GM19452 (cell line): ENCODE measurements around the gene GEMIN7.
A peak's percentile ranks its signal among the peaks of the same experiment; 100 is the strongest.

Experiments used
- ATAC-seq: cut with Tn5 transposase; IDR thresholded peaks from one replicate; pipeline ENCODE4 v1.9.1; 2021; ENCODE audit not compliant: unreplicated experiment

Gene GEMIN7

GRCh38 chr19:45059258-45059965 is 19.6 kb upstream of the GEMIN7 start:
- peak; percentile 63 for ATAC-seq

GRCh38 chr19:45061965-45062364 is 17.1 kb upstream of the GEMIN7 start:
- ATAC-seq = no peak

DNA sequence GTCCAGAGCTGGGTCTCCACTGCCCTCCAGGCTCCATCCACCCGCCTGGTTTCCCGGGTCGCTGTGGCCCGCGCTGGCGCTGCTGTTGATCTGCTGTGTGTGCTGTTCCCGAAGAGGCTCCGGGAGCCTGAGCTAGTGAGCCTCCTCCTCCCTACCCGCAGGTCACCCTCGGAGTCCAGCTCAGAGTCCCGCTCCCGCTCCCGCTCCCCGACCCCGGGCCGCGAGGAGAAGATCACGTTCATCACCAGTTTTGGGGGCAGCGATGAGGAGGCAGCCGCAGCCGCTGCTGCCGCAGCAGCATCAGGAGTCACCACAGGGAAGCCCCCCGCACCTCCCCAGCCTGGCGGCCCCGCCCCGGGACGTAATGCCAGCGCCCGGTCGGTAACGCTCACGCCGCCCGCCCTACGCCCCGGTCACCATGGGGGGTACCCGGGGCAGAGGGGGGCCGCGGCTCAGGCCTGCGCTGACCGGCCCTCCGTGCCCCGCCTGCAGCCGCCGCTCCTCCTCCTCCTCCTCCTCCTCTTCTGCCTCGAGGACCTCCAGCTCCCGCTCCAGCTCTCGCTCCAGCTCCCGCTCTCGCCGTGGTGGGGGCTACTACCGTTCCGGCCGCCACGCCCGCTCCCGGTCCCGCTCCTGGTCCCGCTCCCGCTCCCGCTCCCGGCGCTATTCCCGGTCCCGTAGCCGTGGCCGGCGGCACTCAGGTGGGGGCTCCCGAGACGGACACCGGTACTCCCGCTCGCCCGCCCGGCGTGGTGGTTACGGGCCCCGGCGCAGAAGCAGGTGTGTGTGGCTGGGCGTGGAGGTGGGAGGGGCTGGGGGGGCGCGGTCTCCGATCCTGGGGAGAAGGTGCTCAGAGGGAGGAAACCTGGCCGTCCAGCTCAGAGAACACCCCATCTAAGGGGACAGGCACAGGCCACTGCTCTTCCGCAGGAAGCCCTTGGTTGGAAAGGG is 14.9 kb upstream of the GEMIN7 start:
- no peak for ATAC-seq

DNA sequence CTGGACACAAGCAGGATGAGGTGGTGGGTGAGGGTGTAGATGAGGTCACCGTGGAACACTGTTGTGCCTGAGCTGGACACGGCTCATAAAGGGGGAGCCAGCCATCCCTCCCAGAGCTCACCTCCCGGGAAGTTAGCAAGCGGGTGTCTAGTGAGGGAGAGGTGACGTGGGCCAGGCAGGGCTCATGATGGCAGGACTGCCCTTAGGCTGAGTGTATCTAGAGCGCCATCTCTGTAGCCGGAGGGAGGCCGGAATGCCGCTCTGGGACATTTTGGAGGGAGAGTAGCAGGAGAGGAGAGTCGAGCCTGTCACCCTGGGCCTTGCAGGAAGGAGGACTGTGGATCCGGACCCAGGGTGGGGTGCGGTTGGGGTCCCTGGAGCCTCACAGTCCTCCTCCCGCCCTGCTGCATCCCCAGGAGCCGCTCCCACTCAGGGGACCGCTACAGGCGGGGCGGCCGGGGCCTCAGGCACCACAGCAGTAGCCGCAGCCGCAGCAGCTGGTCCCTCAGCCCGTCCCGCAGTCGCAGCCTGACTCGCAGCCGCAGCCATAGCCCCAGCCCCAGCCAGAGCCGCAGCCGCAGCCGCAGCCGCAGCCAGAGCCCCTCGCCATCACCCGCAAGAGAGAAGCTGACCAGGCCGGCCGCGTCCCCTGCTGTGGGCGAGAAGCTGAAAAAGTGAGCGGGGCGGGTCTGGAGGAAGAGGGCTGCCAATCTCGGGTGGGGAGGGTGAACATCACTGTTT is 12.0 kb upstream of the GEMIN7 start:
- ATAC-seq = no peak

- no peak for ATAC-seq
Observed at GRCh38 chr19:45068041-45068440, 11.0 kb upstream of the GEMIN7 start.

- ATAC-seq = no peak
Observed at GRCh38 chr19:45069056-45069455, 10.0 kb upstream of the GEMIN7 start.

DNA sequence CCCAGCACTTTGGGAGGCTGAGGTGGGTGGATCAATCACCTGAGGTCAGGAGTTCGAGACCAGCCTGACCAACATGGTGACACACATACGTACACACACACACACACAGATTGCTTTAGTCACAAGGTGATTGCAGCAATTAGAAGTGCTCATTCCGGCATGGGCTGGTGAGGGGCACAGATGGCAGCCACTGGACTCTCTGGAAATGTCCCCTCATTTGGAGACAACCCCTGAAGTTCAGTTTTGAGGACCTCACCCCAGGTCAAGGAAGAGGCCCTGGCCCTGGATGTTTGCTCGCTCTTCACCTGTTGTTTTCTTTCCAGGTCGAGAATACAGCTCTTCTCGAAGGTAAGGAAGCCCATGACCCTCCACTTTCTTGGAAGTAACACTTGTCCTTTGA is 8.8 kb upstream of the GEMIN7 start:
- ATAC-seq = no peak

- ATAC-seq = no peak
Observed at GRCh38 chr19:45070861-45071544, 8.1 kb upstream of the GEMIN7 start.

DNA sequence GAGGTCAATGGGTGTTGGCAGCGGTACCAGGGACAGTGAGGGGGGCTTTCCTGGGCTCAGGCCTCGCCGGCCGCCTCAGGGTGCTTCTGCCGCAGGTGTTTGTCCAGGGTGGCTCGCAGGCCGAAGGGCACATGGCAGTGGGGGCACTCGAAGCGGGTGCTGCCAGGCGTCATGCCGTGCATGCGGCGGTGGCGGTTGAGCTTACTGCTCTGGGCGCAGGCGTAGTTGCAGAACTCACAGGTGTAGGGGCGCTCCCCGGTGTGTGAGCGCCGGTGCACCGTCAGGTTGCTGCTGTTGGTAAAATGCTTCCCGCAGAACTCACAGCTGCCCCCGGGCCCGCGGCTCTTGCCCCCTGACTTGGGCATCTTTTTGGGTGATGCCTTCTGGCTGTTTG is 7.5 kb upstream of the GEMIN7 start:
- no peak for ATAC-seq

GRCh38 chr19:45071969-45072790 is 6.9 kb upstream of the GEMIN7 start:
- ATAC-seq = no peak

GRCh38 chr19:45074744-45075300 is 4.2 kb upstream of the GEMIN7 start:
- ATAC-seq = no peak

DNA sequence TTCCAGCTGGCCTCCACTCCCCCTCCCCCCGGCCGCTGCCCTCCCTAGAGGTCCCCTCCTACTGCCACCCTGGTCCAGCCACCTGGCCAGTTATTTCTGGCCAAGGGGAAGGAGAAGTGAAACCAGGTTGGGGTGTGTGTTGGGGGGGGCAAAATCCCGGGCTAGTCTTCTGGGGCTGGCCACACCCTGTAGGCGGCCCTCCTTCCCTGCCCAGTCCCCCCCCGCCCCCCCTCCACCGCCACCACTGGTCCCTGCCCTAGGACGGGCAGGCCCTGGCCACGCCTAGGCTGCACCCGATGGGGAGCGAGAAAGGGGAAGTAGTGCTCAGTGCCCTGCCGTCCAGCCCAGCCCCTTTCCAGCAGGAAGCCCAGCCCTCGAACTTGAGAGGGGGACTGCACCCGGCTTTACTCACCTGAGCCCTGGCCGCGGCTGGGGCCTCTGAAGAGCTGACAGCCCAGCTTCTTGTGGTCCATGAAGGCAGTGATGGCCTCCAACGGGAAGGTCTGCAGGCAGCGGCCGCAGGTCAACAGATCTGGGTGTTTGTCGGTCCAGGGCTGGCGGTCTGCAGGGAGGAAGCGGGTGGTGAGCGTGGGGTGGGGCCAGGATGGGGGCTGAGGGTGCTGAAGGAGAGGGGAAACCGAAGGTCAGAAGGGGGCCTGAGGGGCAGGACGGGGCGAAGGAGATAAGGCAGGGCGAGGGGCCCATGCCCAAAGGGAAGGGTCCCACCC is 3.6 kb upstream of the GEMIN7 start:
- peak; percentile 51 for ATAC-seq

DNA sequence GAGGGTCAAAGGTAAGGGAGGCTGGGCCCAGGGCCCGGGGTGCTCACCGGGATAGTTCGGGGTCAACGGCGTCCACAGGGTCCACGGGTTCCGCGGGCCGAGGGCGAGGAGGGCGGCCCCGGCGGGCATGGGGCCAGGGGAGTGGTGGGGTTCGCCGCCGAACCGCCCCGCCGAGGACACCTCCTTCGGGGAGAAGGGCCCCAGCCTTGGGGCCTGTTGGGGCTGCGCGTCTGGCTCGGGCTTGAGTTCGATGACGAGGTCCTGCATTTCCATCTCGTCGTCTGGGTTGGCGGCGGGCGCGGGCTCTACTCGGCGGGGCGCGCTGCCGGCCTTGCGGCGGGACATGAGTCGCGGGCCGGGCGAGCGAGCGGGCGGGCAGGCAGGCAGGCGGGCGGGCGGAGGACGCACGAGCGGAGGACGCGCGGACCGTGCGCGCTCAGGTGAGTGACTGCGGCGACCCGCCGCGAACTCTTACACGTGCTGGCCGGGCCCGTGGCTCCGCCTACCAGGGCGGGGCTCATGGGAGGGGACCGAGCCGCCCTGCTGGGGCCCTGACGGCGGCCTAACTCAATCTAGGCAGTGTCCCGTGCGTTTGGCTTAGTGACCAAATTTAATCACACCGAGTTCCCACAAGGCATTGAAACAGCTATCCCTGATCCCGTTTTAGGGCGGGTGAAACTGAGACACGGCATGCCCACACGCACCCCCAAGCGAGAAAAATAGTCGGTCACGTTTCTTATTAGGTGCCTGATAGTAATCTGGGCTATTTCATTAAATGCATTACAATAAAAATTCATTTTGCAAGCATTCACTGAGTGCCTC is 2.8 kb upstream of the GEMIN7 start, which contains the start of gene ZNF296:
Gene ZNF296 (minus strand): TSS at position 450 of the 822 bp plus-strand sequence. CDS start 105 bp downstream, at position 345.
- peak; percentile 51 for ATAC-seq

GRCh38 chr19:45076851-45077730 is 2.0 kb upstream of the GEMIN7 start:
- no peak for ATAC-seq

DNA sequence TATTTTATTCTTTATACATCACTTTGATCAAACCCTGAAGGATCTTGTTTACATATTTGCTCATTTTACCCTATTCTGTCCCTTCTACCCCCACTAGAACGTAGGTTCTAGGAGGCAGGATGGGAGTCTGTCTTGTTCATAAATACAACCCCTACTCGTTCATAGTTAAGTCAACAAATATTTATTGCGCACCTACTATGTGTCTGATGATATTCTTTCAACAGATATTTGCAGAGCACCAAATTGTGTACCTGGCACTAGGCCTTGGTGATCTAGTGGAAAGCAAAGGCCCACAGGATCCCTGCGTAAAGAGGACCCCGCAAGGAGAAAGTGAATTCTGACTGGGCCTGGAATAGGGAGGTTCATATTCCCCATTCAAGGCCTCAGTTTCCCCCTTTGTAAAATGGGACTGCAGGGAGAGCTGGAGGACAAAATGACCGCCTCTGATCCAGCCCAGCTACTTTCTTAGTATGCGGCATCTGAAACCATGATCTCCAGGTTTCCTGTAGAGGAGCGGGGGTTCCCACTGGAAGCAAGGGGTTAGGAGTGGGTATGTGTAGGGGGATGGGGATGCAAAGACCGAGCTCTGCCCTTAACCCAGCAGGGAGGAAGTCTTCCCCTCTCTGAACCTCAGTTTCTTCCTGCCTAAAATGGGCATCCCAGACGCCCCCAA is 534 bp upstream of the GEMIN7 start:
- ATAC-seq = no peak

GRCh38 chr19:45079911-45080370 is 881 bp downstream of the GEMIN7 start:
- no peak for ATAC-seq
